ENCODE results near the gene TH.
A peak's percentile ranks its signal among the peaks of the same experiment; 100 is the strongest.
"Not testable (repeated sequence)": the region's sequence is repeated elsewhere in the genome, so short reads cannot be mapped to it uniquely, and the experiment has no call there.

Gene TH

DNA sequence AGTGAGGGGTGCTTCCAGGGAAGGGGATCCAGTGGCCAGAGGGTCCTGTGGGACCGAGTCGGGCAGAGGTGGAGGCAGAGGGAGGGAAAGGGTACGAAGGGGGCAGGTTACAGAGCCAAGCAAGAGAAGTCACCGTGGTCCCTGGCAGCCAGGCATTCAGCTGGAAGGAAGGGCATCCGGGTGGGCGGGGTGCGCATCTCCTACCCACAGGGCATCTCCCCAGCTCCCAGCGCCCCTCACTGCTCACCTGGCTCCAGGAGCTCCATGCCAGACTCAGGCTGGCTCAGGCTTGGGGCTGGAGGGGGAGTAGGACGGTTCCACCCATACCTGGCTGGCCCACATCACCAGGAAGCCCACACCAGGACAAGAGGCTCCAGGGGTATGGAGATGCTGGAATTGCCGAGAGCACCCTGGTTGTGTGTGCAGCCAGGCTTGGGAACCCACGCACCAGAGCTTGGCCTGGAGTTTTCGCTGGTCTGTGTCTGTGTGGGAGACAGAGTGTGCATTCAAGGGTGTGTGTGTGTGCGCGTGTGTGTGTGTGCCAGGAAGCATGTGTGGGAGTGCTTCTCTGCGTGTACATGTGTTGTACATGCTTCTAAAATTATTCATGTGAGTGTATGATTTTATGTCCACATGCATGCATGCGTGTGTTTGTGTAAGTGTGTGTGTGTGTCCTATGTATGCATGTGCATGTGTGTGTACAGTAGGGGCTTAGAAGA, 6.6 kb upstream of the TH start:
- DNase-seq (ENCODE audit: low spot score) = not testable (repeated sequence)

- no peak for DNase-seq (ENCODE audit: low spot score)
Measured at GRCh38 chr11:2177076-2177475, 5.5 kb upstream of the TH start.

- no peak for DNase-seq (ENCODE audit: low spot score)
Measured at GRCh38 chr11:2176389-2176900, 4.8 kb upstream of the TH start.

- DNase-seq (ENCODE audit: low spot score) = no peak
Measured at GRCh38 chr11:2175659-2176058, 4.0 kb upstream of the TH start.

GRCh38 chr11:2174361-2174760, 2.7 kb upstream of the TH start:
- DNase-seq (ENCODE audit: low spot score) = no peak

DNA sequence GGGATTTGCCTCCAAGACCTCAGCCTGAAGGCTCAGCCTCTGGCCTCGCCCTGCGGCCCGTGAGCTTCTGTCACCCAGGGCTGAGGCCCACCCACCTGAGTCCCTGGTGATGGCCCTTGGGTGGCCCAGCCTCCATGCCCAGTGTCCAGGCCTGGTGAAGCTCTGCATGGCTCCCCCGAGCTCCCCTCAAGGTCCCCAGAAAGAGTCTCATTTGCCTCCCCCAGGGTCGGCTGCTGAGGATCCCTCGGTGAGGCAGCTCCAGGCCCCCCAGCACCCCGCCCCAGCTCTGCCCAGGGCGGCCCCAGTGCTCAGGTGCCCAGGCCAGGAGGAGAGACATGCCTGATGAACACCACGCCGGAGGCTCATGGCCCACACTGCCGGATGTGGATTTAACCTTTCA, 2.1 kb upstream of the TH start:
- no peak for DNase-seq (ENCODE audit: low spot score)

GRCh38 chr11:2173150-2173693, 1.6 kb upstream of the TH start:
- peak; percentile 16 for DNase-seq (ENCODE audit: low spot score)

GRCh38 chr11:2172676-2173075, 1.1 kb upstream of the TH start:
- no peak for DNase-seq (ENCODE audit: low spot score)

GRCh38 chr11:2169626-2170570, 1.7 kb downstream of the TH start:
- DNase-seq (ENCODE audit: low spot score) = no peak

GRCh38 chr11:2169005-2169378, 2.6 kb downstream of the TH start:
- DNase-seq (ENCODE audit: low spot score) = no peak

DNA sequence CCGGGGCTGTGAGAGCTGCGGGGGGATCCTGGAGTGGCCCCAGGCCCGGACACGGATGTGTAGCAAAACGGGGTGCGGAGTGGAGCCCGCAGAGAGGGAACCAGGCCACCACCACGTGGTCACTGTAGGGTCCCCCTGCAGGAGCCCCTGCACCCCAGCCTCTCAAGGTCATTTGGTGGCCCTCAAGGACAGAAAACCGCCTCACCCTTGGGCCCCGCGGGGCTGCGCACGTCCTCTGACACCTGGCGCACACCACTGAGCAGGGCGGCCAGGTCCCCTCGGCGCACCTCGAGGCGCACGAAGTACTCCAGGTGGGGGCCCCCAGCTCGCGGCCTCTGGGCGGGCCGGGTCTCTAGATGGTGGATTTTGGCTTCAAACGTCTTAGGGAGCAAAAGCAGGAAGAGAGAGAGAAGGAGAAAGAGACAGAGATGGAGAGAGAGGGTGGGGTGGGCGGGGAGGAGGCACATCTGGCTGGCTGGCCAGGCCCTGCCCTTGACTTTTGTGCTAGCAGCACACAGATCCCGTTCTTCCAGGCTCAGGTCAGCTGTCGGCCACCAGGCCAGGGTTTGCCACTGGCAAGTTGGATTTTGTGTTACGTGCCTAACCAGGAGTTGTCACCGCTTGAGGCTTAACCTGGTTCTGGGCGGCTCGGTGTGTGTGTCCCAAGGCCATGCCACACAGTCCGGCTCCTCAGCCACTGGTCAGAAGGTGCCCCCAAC, 3.2 kb downstream of the TH start:
- DNase-seq (ENCODE audit: low spot score) = no peak

GRCh38 chr11:2167141-2168045, 4.2 kb downstream of the TH start:
- no peak for DNase-seq (ENCODE audit: low spot score)

- no peak for DNase-seq (ENCODE audit: low spot score)
Measured at GRCh38 chr11:2166091-2166851, 5.3 kb downstream of the TH start.

DNA sequence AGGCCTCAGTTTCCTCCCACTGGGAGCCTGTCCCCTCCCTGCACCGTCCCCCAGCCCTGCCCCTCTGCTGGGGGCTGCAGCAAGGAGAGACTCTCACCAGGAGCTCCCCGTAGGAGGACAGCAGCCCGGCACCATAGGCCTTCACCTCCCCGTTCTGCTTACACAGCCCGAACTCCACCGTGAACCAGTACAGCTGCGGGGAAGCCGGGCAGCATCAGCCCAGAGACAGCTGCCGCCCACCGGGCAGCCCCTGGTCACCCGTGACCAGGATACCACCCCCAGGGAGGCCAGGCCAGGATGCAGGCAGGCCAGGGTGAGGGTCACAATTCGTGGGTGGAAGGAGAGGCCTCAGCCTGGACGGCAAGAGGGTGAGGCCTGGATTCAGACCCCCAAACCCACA, 6.0 kb downstream of the TH start:
- no peak for DNase-seq (ENCODE audit: low spot score)

DNA sequence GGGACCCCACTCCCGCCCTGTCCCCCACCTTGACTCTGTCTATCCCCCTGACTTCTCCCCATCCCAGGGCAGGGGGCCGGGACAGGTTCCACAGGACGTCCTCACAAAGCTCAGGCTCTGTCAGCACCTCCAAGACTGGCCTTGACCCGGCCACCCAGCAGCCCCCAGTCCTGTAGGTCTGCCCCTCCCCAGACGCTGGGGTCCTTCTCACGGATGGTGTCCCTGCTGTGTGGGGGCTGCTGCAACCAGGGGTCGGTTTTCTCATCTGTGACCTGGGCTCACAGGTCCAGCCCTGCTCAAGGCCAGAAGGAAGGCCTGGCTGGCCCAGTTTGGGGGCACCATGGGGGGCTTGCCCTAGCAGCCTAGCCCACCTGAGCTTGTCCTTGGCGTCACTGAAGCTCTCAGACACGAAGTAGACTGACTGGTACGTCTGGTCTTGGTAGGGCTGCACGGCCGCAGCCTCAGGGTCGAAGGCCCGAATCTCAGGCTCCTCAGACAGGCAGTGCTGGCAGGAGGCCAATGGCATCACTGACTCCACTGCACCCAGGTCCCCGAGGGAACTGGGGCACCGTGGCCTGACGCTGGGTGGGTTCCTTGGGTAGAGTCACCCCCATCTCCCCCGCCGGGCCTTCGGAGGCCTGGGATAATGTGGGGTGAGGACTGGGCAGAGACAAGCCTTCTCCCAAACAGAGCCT, 6.6 kb downstream of the TH start:
- DNase-seq (ENCODE audit: low spot score) = no peak

DNA sequence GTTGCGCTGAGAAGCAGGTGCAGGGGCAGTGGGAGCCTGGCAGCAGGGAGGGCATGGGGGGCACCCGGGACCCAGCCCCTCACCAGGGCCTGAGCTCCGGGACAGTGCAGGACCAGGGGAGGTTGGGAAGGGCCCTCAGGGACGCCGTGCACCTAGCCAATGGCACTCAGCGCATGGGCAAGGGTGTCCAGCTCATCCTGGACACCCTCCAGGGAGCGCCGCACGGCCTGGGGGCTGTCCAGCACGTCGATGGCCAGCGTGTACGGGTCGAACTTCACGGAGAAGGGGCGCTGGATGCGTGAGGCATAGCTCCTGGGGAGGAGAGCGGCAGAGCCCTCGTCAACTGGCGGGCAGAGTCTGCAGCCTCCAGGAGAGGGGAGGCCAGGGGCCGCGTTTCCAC, 7.5 kb downstream of the TH start:
- DNase-seq (ENCODE audit: low spot score) = no peak

- no peak for DNase-seq (ENCODE audit: low spot score)
Measured at GRCh38 chr11:2163428-2163978, 8.1 kb downstream of the TH start.

- no peak for DNase-seq (ENCODE audit: low spot score)
Measured at GRCh38 chr11:2160736-2161259, 10.8 kb downstream of the TH start, which contains the start of gene INS. INS (minus strand) TSS chr11:2161209; CDS start chr11:2160971, 238 bp downstream.
